GM04504 (cell line): Measurements from ENCODE around the gene SH3TC1.

Experiments used
- DNase-seq: peaks from one replicate; pipeline ENCODE4 v3.0.0-alpha.2; 2012; ENCODE audit warnings: low read depth

The SH3TC1 gene

GRCh38 chr4:8198906-8199593, at the start of gene SH3TC1:
SH3TC1 (plus strand) TSS chr4:8199290; CDS start chr4:8205195, 5,905 bp downstream.
- DNase-seq: no peak

GRCh38 chr4:8149664-8150063, 49.4 kb upstream of the SH3TC1 start:
- DNase-seq: no peak

- DNase-seq: no peak
Measured at GRCh38 chr4:8150152-8151090, 48.7 kb upstream of the SH3TC1 start.

- no peak for DNase-seq
Measured at GRCh38 chr4:8151165-8151650, 47.9 kb upstream of the SH3TC1 start.

GRCh38 chr4:8152090-8152864, 46.8 kb upstream of the SH3TC1 start:
- no peak for DNase-seq

GRCh38 chr4:8152865-8153257, 46.2 kb upstream of the SH3TC1 start:
- no peak for DNase-seq

GRCh38 chr4:8153441-8153840, 45.6 kb upstream of the SH3TC1 start:
- no peak for DNase-seq

GRCh38 chr4:8155048-8155447, 44.0 kb upstream of the SH3TC1 start:
- no peak for DNase-seq

- DNase-seq: no peak
Measured at GRCh38 chr4:8155660-8156421, 43.2 kb upstream of the SH3TC1 start.

GRCh38 chr4:8156617-8157016, 42.5 kb upstream of the SH3TC1 start:
- DNase-seq: no peak

- no peak for DNase-seq
Measured at GRCh38 chr4:8157496-8157895, 41.6 kb upstream of the SH3TC1 start.

GRCh38 chr4:8157944-8158709, 41.0 kb upstream of the SH3TC1 start:
- DNase-seq: no peak

GRCh38 chr4:8158710-8159536, 40.2 kb upstream of the SH3TC1 start, which contains the start of gene ABLIM2:
ABLIM2 (minus strand) TSS chr4:8158813; CDS start chr4:8158689, 124 bp downstream.
- peak; percentile 90 for DNase-seq

GRCh38 chr4:8159537-8160232, 39.4 kb upstream of the SH3TC1 start:
- no peak for DNase-seq

- no peak for DNase-seq
Measured at GRCh38 chr4:8160233-8160560, 38.9 kb upstream of the SH3TC1 start.

GRCh38 chr4:8160572-8160971, 38.5 kb upstream of the SH3TC1 start:
- DNase-seq: no peak

GRCh38 chr4:8162625-8163024, 36.5 kb upstream of the SH3TC1 start:
- no peak for DNase-seq

GRCh38 chr4:8163026-8163425, 36.1 kb upstream of the SH3TC1 start:
- no peak for DNase-seq
